Germinal center (tissue), 1 donor: Measurements from ENCODE around the gene KCNJ15.

Experiments used
- DNase-seq: peaks from one replicate; pipeline ENCODE4 v3.0.0; 2012; ENCODE audit warnings: mixed read lengths, low spot score

The KCNJ15 gene

GRCh38 chr21:38326899-38327298 is 70.1 kb downstream of the KCNJ15 start:
- DNase-seq, result no peak

- DNase-seq, result no peak
Observed at GRCh38 chr21:38327984-38328383, 71.2 kb downstream of the KCNJ15 start.

GRCh38 chr21:38329162-38329561 is 72.4 kb downstream of the KCNJ15 start:
- DNase-seq, result no peak

- no peak for DNase-seq
Observed at GRCh38 chr21:38330666-38331065, 73.9 kb downstream of the KCNJ15 start.

GRCh38 chr21:38333301-38334272 is 76.8 kb downstream of the KCNJ15 start:
- DNase-seq, result no peak

- no peak for DNase-seq
Observed at GRCh38 chr21:38334866-38335265, 78.1 kb downstream of the KCNJ15 start.

GRCh38 chr21:38337793-38338192 is 81.0 kb downstream of the KCNJ15 start:
- DNase-seq, result no peak

- no peak for DNase-seq
Observed at GRCh38 chr21:38340131-38340530, 83.3 kb downstream of the KCNJ15 start.

- no peak for DNase-seq
Observed at GRCh38 chr21:38341546-38342012, 84.8 kb downstream of the KCNJ15 start.

- DNase-seq, result no peak
Observed at GRCh38 chr21:38342739-38343138, 85.9 kb downstream of the KCNJ15 start.

GRCh38 chr21:38343691-38344090 is 86.9 kb downstream of the KCNJ15 start:
- no peak for DNase-seq

GRCh38 chr21:38346286-38346685 is 89.5 kb downstream of the KCNJ15 start:
- DNase-seq, result no peak

- no peak for DNase-seq
Observed at GRCh38 chr21:38349111-38349746, 92.4 kb downstream of the KCNJ15 start.

- no peak for DNase-seq
Observed at GRCh38 chr21:38349977-38350376, 93.2 kb downstream of the KCNJ15 start.

GRCh38 chr21:38350684-38351083 is 93.9 kb downstream of the KCNJ15 start:
- no peak for DNase-seq

GRCh38 chr21:38351176-38351959 is 94.6 kb downstream of the KCNJ15 start:
- no peak for DNase-seq

GRCh38 chr21:38351961-38352521 is 95.2 kb downstream of the KCNJ15 start:
- no peak for DNase-seq

- no peak for DNase-seq
Observed at GRCh38 chr21:38352536-38353219, 95.9 kb downstream of the KCNJ15 start.

GRCh38 chr21:38354231-38354630 is 97.4 kb downstream of the KCNJ15 start:
- no peak for DNase-seq

GRCh38 chr21:38354746-38355145 is 98.0 kb downstream of the KCNJ15 start:
- DNase-seq, result no peak

- no peak for DNase-seq
Observed at GRCh38 chr21:38355353-38355752, 98.6 kb downstream of the KCNJ15 start.
